Naive B cell (primary cell): ENCODE data around the gene PLEKHH1. TPM values are rescaled to one million over a fixed set of nuclear protein-coding genes. Genes with fewer than 3 reads are reported as not detected.
"Not testable (repeated sequence)": the region's sequence is repeated elsewhere in the genome, so short reads cannot be mapped to it uniquely, and the experiment has no call there.

Experiments
- ATAC-seq, 2 donors: fragments of 150-1000 bp; cut with Tn5 transposase; 2 replicates each; pipeline ENCODE4 v1.10.0; 2021; ENCODE audit warnings: low read depth in 2 of 2, mild to moderate bottlenecking in 2 of 2, moderate library complexity in 2 of 2
- DNase-seq: peaks from one replicate; pipeline ENCODE4 v3.0.0; 2022
- H3K27ac Mint-ChIP-seq, 6 donors: one replicate each; pipeline ENCODE4 v1.8.0; 2020 to 2022; ENCODE audit warnings: mild to moderate bottlenecking in 6 of 6, mixed read lengths in 6 of 6, moderate library complexity in 5 of 6, inconsistent platforms in 2 of 6
- H3K27me3 Mint-ChIP-seq, 3 donors: one replicate each; pipeline ENCODE4 v1.8.0; 2021 to 2022; ENCODE audit warnings: mixed read lengths in 3 of 3, mild to moderate bottlenecking in 1 of 3
- H3K36me3 Mint-ChIP-seq, 2 donors: one replicate each; pipeline ENCODE4 v1.8.0; 2020 to 2022; ENCODE audit warnings: mixed read lengths in 2 of 2, inconsistent platforms in 1 of 2, mild to moderate bottlenecking in 1 of 2
- H3K4me1 Mint-ChIP-seq, 3 donors: one replicate each; pipeline ENCODE4 v1.8.0; 2020 to 2022; ENCODE audit warnings: mixed read lengths in 3 of 3, inconsistent platforms in 1 of 3, mild to moderate bottlenecking in 1 of 3, moderate library complexity in 1 of 3
- H3K4me3 Mint-ChIP-seq, 8 donors: one replicate each; pipeline ENCODE4 v1.8.0; 2020 to 2022; ENCODE audit warnings: mild to moderate bottlenecking in 8 of 8, mixed read lengths in 8 of 8, moderate library complexity in 8 of 8, inconsistent platforms in 2 of 8
- H3K9me3 Mint-ChIP-seq, 7 donors: one replicate each; pipeline ENCODE4 v1.8.0; 2020 to 2022; ENCODE audit warnings: mixed read lengths in 7 of 7, mild to moderate bottlenecking in 5 of 7, inconsistent platforms in 2 of 7, moderate library complexity in 1 of 7
- polyA plus RNA-seq, 6 donors: library from polyadenylated mRNA; unstranded; fragments of 300-500 nt; fragmentation: Illumina TruSeq; gene quantifications; one replicate each; pipeline ENCODE4 v1.2.3, GENCODE V29; 2021; ENCODE audit warnings: low read depth in 6 of 6

The PLEKHH1 gene
- polyA plus RNA-seq, 6 donors from 2014 or later: 0.13 to 0.28 TPM; not detected in 4

GRCh38 chr14:67622675-67623074 is 89.6 kb downstream of the PLEKHH1 start:
- no peaks in the 10 kb centered on the region for H3K9me3 Mint-ChIP-seq
- ATAC-seq (no peak), DNase-seq (no peak)
- H3K27ac Mint-ChIP-seq: no peak overlapping the region
- peak overlapping the region in 3 of 8 donors; percentile 35 to 56 (median 41) for H3K4me3 Mint-ChIP-seq
- no peaks in the 10 kb centered on the region for H3K36me3 Mint-ChIP-seq
- no peaks in the 10 kb centered on the region for H3K27me3 Mint-ChIP-seq
- peaks cover 20 to 24% (median 21%) of the 10 kb centered on the region in 3 donors for H3K4me1 Mint-ChIP-seq

- H3K9me3 Mint-ChIP-seq: no peaks in the 10 kb centered on the region
- ATAC-seq: no peak
- no peak for DNase-seq
- peaks cover 20 to 24% (median 21%) of the 10 kb centered on the region in 3 donors for H3K4me1 Mint-ChIP-seq
- H3K27ac Mint-ChIP-seq: no peak overlapping the region
- H3K27me3 Mint-ChIP-seq: no peaks in the 10 kb centered on the region
- H3K4me3 Mint-ChIP-seq: peak overlapping the region in 1 of 8 donors; percentile 56
- no peaks in the 10 kb centered on the region for H3K36me3 Mint-ChIP-seq
These were observed 90.0 kb downstream of the PLEKHH1 start for GRCh38 chr14:67623114-67623513.

- ATAC-seq: peak in 1 of 2 donors; percentile 28
- DNase-seq: not testable (repeated sequence)
These were observed 93.0 kb downstream of the PLEKHH1 start for GRCh38 chr14:67626131-67626530.

GRCh38 chr14:67627519-67627918 is 94.4 kb downstream of the PLEKHH1 start:
- H3K36me3 Mint-ChIP-seq: no peaks in the 10 kb centered on the region
- no peaks in the 10 kb centered on the region for H3K27me3 Mint-ChIP-seq
- no peak for ATAC-seq
- no peak for DNase-seq
- H3K9me3 Mint-ChIP-seq: no peaks in the 10 kb centered on the region
- no peak overlapping the region for H3K4me3 Mint-ChIP-seq
- H3K27ac Mint-ChIP-seq: no peak overlapping the region
- H3K4me1 Mint-ChIP-seq: peaks cover 0 to 5% (median 0%) of the 10 kb centered on the region in 3 donors

More at GRCh38 chr14:67626131-67626530, 93.0 kb downstream of the PLEKHH1 start:
- not testable (repeated sequence) for H3K4me1 Mint-ChIP-seq, H3K9me3 Mint-ChIP-seq, H3K4me3 Mint-ChIP-seq, H3K36me3 Mint-ChIP-seq, H3K27me3 Mint-ChIP-seq
- peak overlapping the region in 1 of 6 donors; percentile 54 for H3K27ac Mint-ChIP-seq

GRCh38 chr14:67630186-67630585 is 97.1 kb downstream of the PLEKHH1 start:
- Mint-ChIP-seq H3K4me1 (peaks cover 0 to 5% (median 3%) of the 10 kb centered on the region in 3 donors), H3K36me3 (peaks cover 5 to 7% of the 10 kb centered on the region in 2 donors), H3K9me3 (no peaks in the 10 kb centered on the region), H3K27me3 (no peaks in the 10 kb centered on the region), H3K27ac (no peak overlapping the region), H3K4me3 (no peak overlapping the region)
- no peak for ATAC-seq
- no peak for DNase-seq

- H3K36me3 Mint-ChIP-seq: peaks cover 5 to 7% of the 10 kb centered on the region in 2 donors
- no peak overlapping the region for H3K27ac Mint-ChIP-seq
- ATAC-seq: no peak
- no peaks in the 10 kb centered on the region for H3K9me3 Mint-ChIP-seq
- peaks cover 0 to 5% (median 3%) of the 10 kb centered on the region in 3 donors for H3K4me1 Mint-ChIP-seq
- no peaks in the 10 kb centered on the region for H3K27me3 Mint-ChIP-seq
- no peak overlapping the region for H3K4me3 Mint-ChIP-seq
- no peak for DNase-seq
These were observed 97.8 kb downstream of the PLEKHH1 start for GRCh38 chr14:67630938-67631337.

GRCh38 chr14:67633451-67634147 is 100.5 kb downstream of the PLEKHH1 start:
- DNase-seq (no peak), ATAC-seq (no peak)
- Mint-ChIP-seq H3K9me3 (no peaks in the 10 kb centered on the region), H3K4me3 (no peak overlapping the region), H3K36me3 (peaks cover 5 to 7% of the 10 kb centered on the region in 2 donors), H3K27me3 (no peaks in the 10 kb centered on the region), H3K27ac (peak overlapping the region in 1 of 6 donors; percentile 43), H3K4me1 (peaks cover 0 to 5% (median 3%) of the 10 kb centered on the region in 3 donors)

- Mint-ChIP-seq H3K4me3 (no peak overlapping the region), H3K27ac (peak overlapping the region in 1 of 6 donors; percentile 41), H3K36me3 (peaks cover 5 to 7% of the 10 kb centered on the region in 2 donors), H3K4me1 (peaks cover 0 to 3% (median 0%) of the 10 kb centered on the region in 3 donors), H3K9me3 (no peaks in the 10 kb centered on the region), H3K27me3 (no peaks in the 10 kb centered on the region)
- ATAC-seq (no peak), DNase-seq (no peak)
These were observed 103.3 kb downstream of the PLEKHH1 start for GRCh38 chr14:67636361-67636919.

GRCh38 chr14:67638642-67639041 is 105.6 kb downstream of the PLEKHH1 start:
- H3K4me1 Mint-ChIP-seq: no peaks in the 10 kb centered on the region
- H3K36me3 Mint-ChIP-seq: peaks cover under 1 to 2% of the 10 kb centered on the region in 2 donors
- DNase-seq (no peak), ATAC-seq (no peak)
- H3K4me3 Mint-ChIP-seq: no peak overlapping the region
- H3K27me3 Mint-ChIP-seq: no peaks in the 10 kb centered on the region
- H3K27ac Mint-ChIP-seq: no peak overlapping the region
- no peaks in the 10 kb centered on the region for H3K9me3 Mint-ChIP-seq

Other genes with a start within 250 kb of the PLEKHH1 start
- 10 to 100 TPM; 19.6 to 48.2 (median 43.3) TPM for gene ATP6V1D, start 173.5 kb upstream of the PLEKHH1 start, polyA plus RNA-seq
- 100 to 1,000 TPM in 4 of 6 donors, 10 to 100 TPM in 2; 68.6 to 123 (median 108) TPM for gene EIF2S1, start 173.0 kb upstream of the PLEKHH1 start, polyA plus RNA-seq
- 1 to 10 TPM in 1 of 6 donors, not detected in 5; 1.4 TPM for gene PLEK2, start 121.1 kb upstream of the PLEKHH1 start, polyA plus RNA-seq
- 10 to 100 TPM in 2 of 6 donors, 1 to 10 TPM in 4; 5.5 to 15.8 (median 8.7) TPM for gene TMEM229B, start 44.6 kb upstream of the PLEKHH1 start, polyA plus RNA-seq
- gene PIGH, start 67.0 kb downstream of the PLEKHH1 start, polyA plus RNA-seq: 10 to 100 TPM; 26.2 to 48.4 (median 38.6) TPM
- gene ARG2, start 86.6 kb downstream of the PLEKHH1 start, polyA plus RNA-seq: 1 to 10 TPM in 3 of 6 donors, under 1 TPM in 2, not detected in 1; 0.70 to 1.4 (median 1.1) TPM
- 10 to 100 TPM; 55.8 to 84.7 (median 61.4) TPM for gene VTI1B, start 141.3 kb downstream of the PLEKHH1 start, polyA plus RNA-seq
- 100 to 1,000 TPM in 1 of 6 donors, 10 to 100 TPM in 5; 47.2 to 107 (median 56.9) TPM for gene RDH11, start 162.5 kb downstream of the PLEKHH1 start, polyA plus RNA-seq
- not detected for gene RDH12, start 168.6 kb downstream of the PLEKHH1 start, polyA plus RNA-seq